GM12874 (cell line): Measurements from ENCODE around the gene COL4A1.

Experiments
- TF ChIP-seq, protein P1 (sequence below): IDR thresholded peaks from 2 replicates; pipeline ENCODE4 v1.5.1; 2011; ENCODE audit warnings: low read depth, mild to moderate bottlenecking, control low read depth, low read length, moderate library complexity; ENCODE audit not compliant: insufficient read depth

The COL4A1 gene

DNA sequence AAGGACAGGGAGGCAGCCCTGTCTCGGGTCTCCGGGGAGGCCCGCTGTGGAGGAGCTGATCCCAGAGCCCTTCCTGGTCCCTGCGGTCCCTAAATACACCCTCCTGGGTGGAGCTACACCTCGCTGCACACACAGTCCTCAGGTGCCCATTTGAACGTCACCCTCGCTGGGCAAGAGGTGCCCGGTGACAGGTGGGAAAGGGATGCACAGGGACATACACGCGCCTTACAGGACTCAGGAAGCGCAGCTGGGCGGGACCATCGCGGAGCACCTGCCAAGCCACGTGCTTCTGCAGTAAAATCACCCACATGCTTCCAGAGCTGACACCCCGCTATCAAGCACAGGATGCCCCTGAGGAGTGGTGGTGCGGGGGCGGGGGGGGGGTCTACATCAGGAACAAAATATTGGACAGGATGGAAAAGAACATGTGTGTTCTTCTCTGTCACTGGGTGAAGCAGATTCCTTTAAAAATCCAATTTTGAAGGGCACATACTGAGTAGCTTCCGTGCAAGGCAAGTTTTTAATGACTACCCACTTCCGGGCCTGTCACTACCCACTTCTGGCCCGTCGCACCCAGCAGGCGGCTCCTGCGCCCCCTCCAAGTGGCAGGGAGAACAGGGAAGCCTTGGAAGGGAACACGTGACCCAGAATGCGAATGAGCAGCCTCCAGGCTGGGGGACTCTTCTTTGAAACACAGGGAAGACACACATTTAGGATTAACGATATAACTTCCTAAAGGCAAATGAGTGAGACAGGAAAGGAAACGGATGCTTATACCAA is 78.9 kb downstream of the COL4A1 start:
- TF ChIP-seq, protein P1, sequence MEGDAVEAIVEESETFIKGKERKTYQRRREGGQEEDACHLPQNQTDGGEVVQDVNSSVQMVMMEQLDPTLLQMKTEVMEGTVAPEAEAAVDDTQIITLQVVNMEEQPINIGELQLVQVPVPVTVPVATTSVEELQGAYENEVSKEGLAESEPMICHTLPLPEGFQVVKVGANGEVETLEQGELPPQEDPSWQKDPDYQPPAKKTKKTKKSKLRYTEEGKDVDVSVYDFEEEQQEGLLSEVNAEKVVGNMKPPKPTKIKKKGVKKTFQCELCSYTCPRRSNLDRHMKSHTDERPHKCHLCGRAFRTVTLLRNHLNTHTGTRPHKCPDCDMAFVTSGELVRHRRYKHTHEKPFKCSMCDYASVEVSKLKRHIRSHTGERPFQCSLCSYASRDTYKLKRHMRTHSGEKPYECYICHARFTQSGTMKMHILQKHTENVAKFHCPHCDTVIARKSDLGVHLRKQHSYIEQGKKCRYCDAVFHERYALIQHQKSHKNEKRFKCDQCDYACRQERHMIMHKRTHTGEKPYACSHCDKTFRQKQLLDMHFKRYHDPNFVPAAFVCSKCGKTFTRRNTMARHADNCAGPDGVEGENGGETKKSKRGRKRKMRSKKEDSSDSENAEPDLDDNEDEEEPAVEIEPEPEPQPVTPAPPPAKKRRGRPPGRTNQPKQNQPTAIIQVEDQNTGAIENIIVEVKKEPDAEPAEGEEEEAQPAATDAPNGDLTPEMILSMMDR = no peak

DNA sequence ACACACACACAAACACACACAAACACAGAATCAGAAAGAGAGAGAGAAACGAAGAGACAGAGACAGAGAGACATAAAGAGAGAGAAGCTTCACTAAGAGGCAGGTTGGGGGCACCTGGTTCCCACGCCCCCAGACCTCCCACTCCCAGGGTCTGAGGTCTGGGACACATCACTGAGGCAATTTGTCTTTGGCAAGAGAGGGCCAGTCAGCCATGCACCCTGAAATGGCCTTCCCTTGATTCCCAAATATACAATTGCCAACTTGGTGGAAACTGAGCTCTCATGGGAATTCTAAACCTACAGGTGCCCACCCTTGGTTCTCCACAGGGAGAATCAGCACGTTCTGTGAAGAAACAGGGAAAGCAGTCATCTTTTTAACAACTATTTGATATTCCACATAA is 79.5 kb downstream of the COL4A1 start:
- TF ChIP-seq, protein P1 = no peak

DNA sequence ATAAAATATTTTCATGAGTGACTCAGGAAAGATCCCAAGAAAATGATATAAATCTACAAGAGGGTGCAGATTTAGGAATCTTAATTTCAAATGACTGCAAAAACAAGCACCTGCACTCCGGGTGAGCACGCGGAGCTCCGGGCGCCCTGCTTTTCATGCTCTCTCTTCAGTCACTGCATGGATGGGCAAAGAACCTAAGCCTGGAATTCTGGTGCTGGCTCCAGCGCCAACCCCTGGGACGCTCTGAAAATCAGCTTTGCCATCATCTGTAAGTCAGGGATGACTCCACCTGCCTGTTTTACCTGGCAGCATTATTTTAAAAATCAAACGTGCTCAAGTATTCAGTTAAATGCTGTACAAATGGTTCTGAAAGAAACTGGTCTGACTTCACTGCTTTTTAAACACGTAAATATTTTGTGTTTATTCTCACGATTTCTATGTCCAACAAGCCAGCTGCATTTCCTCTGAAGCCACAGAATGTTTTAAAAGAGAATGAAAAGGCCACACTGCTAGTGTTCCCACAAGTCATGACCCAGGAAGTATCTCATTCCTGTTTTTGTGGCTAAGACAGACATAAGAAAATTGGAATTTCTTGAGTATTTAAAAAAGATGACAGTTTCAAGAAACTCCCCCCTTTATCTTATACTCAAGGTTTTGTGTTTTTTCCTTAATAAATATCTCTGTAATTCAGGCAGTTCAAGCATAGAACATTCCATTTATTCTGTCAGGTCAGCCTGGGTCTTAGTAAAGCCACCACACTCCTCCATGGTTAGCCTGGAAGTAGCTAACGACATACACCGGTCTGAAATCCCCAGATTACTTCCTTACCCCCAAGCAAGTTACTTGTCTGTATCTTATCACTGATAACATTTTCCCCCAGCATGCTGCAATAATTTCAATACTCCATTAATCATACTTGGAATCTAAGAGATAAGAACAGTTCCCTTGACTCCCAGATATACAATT is 81.1 kb downstream of the COL4A1 start:
- TF ChIP-seq, protein P1 = no peak

DNA sequence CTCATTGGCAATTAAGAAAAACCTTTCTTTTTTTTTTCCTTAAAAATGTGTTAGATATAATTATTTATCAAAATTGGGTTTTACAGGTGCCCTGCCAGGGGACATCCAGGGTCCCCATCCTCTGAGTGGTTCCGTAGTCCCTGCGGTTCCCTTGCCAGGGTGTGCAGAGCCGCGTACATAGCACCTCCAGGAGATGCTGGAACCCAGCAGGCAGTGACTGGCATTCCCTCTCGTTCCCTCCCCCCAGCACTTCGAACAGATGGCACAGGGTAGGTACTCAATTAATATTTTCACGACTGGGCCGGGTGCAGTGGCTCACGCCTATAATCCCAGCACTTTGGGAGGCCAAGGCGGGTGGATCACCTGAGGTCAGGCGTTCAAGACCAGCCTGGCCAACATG is 82.0 kb downstream of the COL4A1 start:
- TF ChIP-seq, protein P1 = no peak

DNA sequence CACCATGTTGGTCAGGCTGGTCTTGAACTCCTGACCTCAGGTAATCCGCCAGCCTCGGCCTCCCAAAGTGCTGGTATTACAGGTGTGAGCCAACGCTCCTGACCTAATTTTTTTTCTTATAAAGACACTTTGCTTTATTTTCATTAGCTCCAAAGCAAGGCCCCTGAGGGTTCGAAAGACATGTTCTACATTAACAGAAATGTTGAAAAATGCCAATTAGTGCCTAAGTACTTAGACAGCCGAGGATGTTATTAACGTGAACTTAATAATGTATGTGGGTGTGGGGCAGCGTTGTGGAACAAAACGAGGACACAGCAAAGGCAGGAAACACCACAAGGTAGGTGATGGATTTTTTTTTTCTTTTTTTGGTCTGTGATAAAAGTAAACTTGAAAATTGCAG is 82.4 kb downstream of the COL4A1 start:
- TF ChIP-seq, protein P1 = no peak

DNA sequence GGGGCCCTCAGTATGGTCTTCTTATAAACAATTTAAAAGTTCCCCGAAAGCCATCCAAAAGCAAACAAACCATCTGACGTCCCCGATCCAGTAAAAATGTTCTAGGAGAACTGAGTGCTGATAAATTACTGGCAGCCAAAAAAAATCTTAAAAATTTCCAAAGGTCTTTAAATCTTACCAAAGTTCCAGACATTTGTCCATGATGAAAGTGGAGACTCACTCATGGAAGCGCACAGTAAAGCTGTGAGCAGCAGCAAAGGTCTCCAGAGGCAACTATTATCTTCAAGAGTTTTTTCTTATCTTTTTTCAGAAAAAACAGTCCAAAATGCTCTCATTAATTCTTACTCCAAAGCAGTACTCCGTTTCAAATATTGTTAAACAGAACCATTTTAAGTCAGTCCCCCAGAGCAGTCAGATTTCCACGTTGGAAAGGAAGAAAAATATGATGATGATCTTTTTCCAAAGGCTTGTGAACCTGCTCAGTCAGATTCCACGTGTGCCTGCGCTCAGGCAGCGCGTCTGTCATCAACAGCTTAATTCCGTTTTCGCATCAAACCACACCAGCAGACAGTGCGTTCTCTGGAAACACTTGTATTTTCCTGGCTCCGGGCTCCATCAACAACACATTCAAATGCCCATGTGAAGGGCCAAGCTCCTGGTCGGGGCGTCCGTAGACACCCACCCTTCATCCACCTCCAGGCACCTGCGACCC is 85.4 kb downstream of the COL4A1 start:
- TF ChIP-seq, protein P1 = no peak

DNA sequence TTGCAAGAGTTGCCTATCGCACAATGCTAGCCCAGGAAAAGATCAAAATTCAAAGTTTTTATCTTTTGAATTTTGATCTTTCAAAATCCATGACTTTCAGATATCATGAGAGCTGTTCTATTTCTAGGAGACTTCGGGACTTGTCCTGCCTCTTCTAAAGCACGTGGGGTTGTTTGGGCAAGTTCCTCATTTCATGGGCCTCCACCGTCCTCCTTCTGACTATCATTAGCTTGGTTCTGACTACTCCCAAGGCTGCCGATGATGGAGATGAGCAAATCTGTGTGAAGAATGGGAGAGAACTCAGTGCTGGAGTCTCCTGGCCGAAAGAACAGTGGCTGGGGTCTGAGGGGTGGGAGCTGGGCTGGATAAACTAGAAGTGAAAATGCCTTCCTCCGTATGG is 86.5 kb downstream of the COL4A1 start:
- TF ChIP-seq, protein P1 = no peak
